IMR-90 (cell line): Measurements from ENCODE around the gene ANOS1. TPM values are rescaled to one million over a fixed set of nuclear protein-coding genes. Genes with fewer than 3 reads are reported as not detected.

Experiments used
- ATAC-seq: fragments of 200-7000 bp; cut with Tn5 transposase; 2 replicates; pipeline ENCODE4 v1.9.1; 2020; ENCODE audit warnings: low read depth, mild to moderate bottlenecking, moderate library complexity
- BruUV-seq: library from RNA; stranded (reverse); fragments of 400-500 nt; replicated peaks from 2 replicates; lab custom pipeline; 2021; lab: Mats Ljungman, UMichigan
- CTCF ChIA-PET: fragments of 300-600 bp; formaldehyde crosslinking; extraction: SDS; loops from one replicate; lab custom pipeline; 2021; ENCODE audit warnings: antibody characterized with exemption; lab: Yijun Ruan, JAX
- POLR2A ChIA-PET: fragments of 300-600 bp; sonication (Branson Sonifier 250); formaldehyde crosslinking; loops from one replicate; lab custom pipeline; 2022; ENCODE audit warnings: antibody characterized with exemption; ENCODE audit not compliant: unreplicated experiment; lab: Charles Lee
- DNase-seq: peaks from one replicate; pipeline ENCODE4 v3.0.0; 2013
- H2AFZ ChIP-seq: replicated peaks from 2 replicates; pipeline ENCODE3; 2013; ENCODE audit warnings: low read length, mild to moderate bottlenecking; ENCODE audit not compliant: poor library complexity
- H2AK5ac ChIP-seq: 2 replicates; pipeline ENCODE4 v1.6.1; 2013; ENCODE audit warnings: low read depth, low read length, inconsistent platforms
- H2AK9ac ChIP-seq: replicated peaks from 2 replicates; pipeline ENCODE3; 2013; ENCODE audit warnings: mild to moderate bottlenecking, low read depth, low read length, moderate library complexity; ENCODE audit not compliant: poor library complexity
- H2BK120ac ChIP-seq: 2 replicates; pipeline ENCODE4 v1.6.1; 2013; ENCODE audit warnings: low read depth, low read length, inconsistent platforms
- H2BK15ac ChIP-seq: 3 replicates; pipeline ENCODE4 v1.6.1; 2013; ENCODE audit warnings: low read depth, low read length, inconsistent platforms
- H2BK20ac ChIP-seq: 2 replicates; pipeline ENCODE4 v1.6.1; 2013; ENCODE audit warnings: low read depth, mild to moderate bottlenecking, inconsistent platforms, low read length, moderate library complexity
- H2BK5ac ChIP-seq: 2 replicates; pipeline ENCODE4 v1.6.1; 2013; ENCODE audit warnings: mild to moderate bottlenecking, low read depth, low read length, inconsistent platforms; ENCODE audit not compliant: poor library complexity, severe bottlenecking
- H3K14ac ChIP-seq: replicated peaks from 2 replicates; pipeline ENCODE4 v1.6.1; 2013; ENCODE audit warnings: low read depth, low read length, inconsistent platforms
- H3K18ac ChIP-seq: 2 replicates; pipeline ENCODE4 v1.6.1; 2013; ENCODE audit warnings: low read depth, low read length, control low read depth
- H3K23ac ChIP-seq: 2 replicates; pipeline ENCODE4 v1.6.1; 2013; ENCODE audit warnings: low read depth, low read length, inconsistent platforms
- H3K27ac ChIP-seq: 2 replicates; pipeline ENCODE4 v1.5.1; 2013; ENCODE audit warnings: mild to moderate bottlenecking, control low read depth, low read length; ENCODE audit not compliant: insufficient read depth
- H3K27me3 ChIP-seq: 2 replicates; pipeline ENCODE4 v1.6.1; 2013; ENCODE audit warnings: low read length; ENCODE audit not compliant: control insufficient read depth, insufficient read depth
- H3K36me3 ChIP-seq: 2 replicates; pipeline ENCODE4 v1.6.1; 2013; ENCODE audit warnings: low read length, mixed read lengths; ENCODE audit not compliant: control insufficient read depth, insufficient read depth
- H3K4ac ChIP-seq: 2 replicates; pipeline ENCODE4 v1.6.1; 2013; ENCODE audit warnings: low read depth, low read length, inconsistent platforms
- H3K4me1 ChIP-seq: 2 replicates; pipeline ENCODE4 v1.6.1; 2013; ENCODE audit warnings: low read length, mixed read lengths; ENCODE audit not compliant: control insufficient read depth, insufficient read depth
- H3K4me2 ChIP-seq: 2 replicates; pipeline ENCODE4 v1.6.1; 2013; ENCODE audit warnings: low read depth, mild to moderate bottlenecking, control low read depth, low read length, moderate library complexity
- H3K4me3 ChIP-seq: 2 replicates; pipeline ENCODE4 v1.5.1; 2013; ENCODE audit warnings: low read depth, mild to moderate bottlenecking, control low read depth, low read length, moderate library complexity; ENCODE audit not compliant: insufficient read depth
- H3K56ac ChIP-seq: 2 replicates; pipeline ENCODE4 v1.6.1; 2013; ENCODE audit warnings: low read length, inconsistent platforms; ENCODE audit not compliant: insufficient read depth; ENCODE audit errors: extremely low read depth
- H3K79me1 ChIP-seq, 2 experiments: 2 replicates each; pipeline ENCODE4 v1.6.1; 2013; ENCODE audit warnings: low read length in 2 of 2, inconsistent platforms in 1 of 2, low read depth in 1 of 2
- H3K9ac ChIP-seq: 2 replicates; pipeline ENCODE4 v1.6.1; 2013; ENCODE audit warnings: low read depth, low read length, control low read depth
- H3K9me1 ChIP-seq: 2 replicates; pipeline ENCODE4 v1.6.1; 2013; ENCODE audit warnings: low read length, inconsistent platforms; ENCODE audit not compliant: insufficient read depth
- H3K9me3 ChIP-seq: 2 replicates; pipeline ENCODE4 v1.6.1; 2013; ENCODE audit warnings: low read length; ENCODE audit not compliant: control insufficient read depth, insufficient read depth
- H4K20me1 ChIP-seq: 2 replicates; pipeline ENCODE4 v1.6.1; 2013; ENCODE audit warnings: low read length, inconsistent platforms; ENCODE audit not compliant: insufficient read depth
- H4K5ac ChIP-seq: 2 replicates; pipeline ENCODE4 v1.6.1; 2013; ENCODE audit warnings: mild to moderate bottlenecking, low read depth, low read length, control low read depth
- H4K8ac ChIP-seq, 2 experiments: 2 replicates each; pipeline ENCODE4 v1.6.1; 2013; ENCODE audit warnings: low read depth in 2 of 2, low read length in 2 of 2, control low read depth in 1 of 2, inconsistent platforms in 1 of 2
- H4K91ac ChIP-seq: 2 replicates; pipeline ENCODE4 v1.6.1; 2013; ENCODE audit warnings: low read depth, low read length, inconsistent platforms; ENCODE audit not compliant: insufficient read depth
- CTCF ChIP-seq: conservative IDR thresholded peaks from 2 replicates; pipeline ENCODE4 v1.5.1; 2012; ENCODE audit warnings: mild to moderate bottlenecking, low read depth, low read length, improper control_type of control experiment
- MAFK ChIP-seq: IDR thresholded peaks from 2 replicates; pipeline ENCODE4 v1.6.1; 2012; ENCODE audit warnings: low read depth, low read length, improper control_type of control experiment
- POLR2A ChIP-seq: IDR thresholded peaks from 2 replicates; pipeline ENCODE4 v1.6.1; 2012; ENCODE audit warnings: mild to moderate bottlenecking, low read depth, low read length
- dilution Hi-C: fragments of 300-500 bp; cut with HindIII; formaldehyde crosslinking; loops from one replicate; pipeline ENCODE4 v1.14.3; 2018; ENCODE audit warnings: low sequenced_read_pairs; ENCODE audit not compliant: unreplicated experiment
- in situ Hi-C: fragments of 300-500 bp; cut with MboI; formaldehyde crosslinking; loops from 3 replicates; pipeline ENCODE4 v1.14.3; 2019; ENCODE audit warnings: low sequenced_read_pairs, inconsistent platforms, mixed read lengths
- intact Hi-C: fragments of 100-400 bp; cut with micrococcal nuclease; formaldehyde crosslinking; loops from 2 replicates; pipeline ENCODE4 v1.10.0; 2022
- polyA plus RNA-seq, 3 experiments: library from polyadenylated mRNA; depleted of rRNA; stranded (reverse); fragments of >200 nt; gene quantifications; 2 replicates each; pipeline ENCODE4 v1.2.3, GENCODE V29; 2012; ENCODE audit warnings: low replicate concordance in 1 of 3
- total RNA-seq: library from RNA; depleted of rRNA; stranded (reverse); fragments of >200 nt; gene quantifications from 2 replicates; pipeline ENCODE4 v1.2.3, GENCODE V29; 2012

ANOS1 gene
- total and polyA plus RNA-seq, 2 of the 4 experiments (the other 2 are of a cell fraction), result under 0.01 to 0.17 TPM

- no peaks in the 10 kb centered on the region for H3K36me3 ChIP-seq
- H3K79me1 ChIP-seq, result no peaks in the 10 kb centered on the region
- intact Hi-C loops (loop anchor here (1.0 to 10.0 kb wide), 2 partner anchors 66 to 955 kb away; no protein-coding TSS in a partner anchor), dilution Hi-C loops (no loop called here), in situ Hi-C loops (loop anchor here (10.0 kb wide), 1 partner anchor 65 kb away; no protein-coding TSS in a partner anchor)
- no TSS peak for BruUV-seq
- no peak overlapping the region for H3K18ac ChIP-seq
- no peak overlapping the region for H2BK15ac ChIP-seq
- no peaks in the 10 kb centered on the region for H3K4me1 ChIP-seq
- POLR2A ChIA-PET, result no interaction called here
- H3K9me1 ChIP-seq, result no peaks in the 10 kb centered on the region
- DNase-seq (no peak), ATAC-seq (no peak)
- TF ChIP-seq CTCF (no peak), POLR2A (no peak), MAFK (no peak)
- no peak overlapping the region for H3K4ac ChIP-seq
- no peak overlapping the region for H3K4me2 ChIP-seq
- no peak overlapping the region for H2BK120ac ChIP-seq
- H3K9me3 ChIP-seq, result no peaks in the 10 kb centered on the region
- H3K27me3 ChIP-seq, result no peaks in the 10 kb centered on the region
- H3K56ac ChIP-seq, result no peak overlapping the region
- no peak overlapping the region for H2BK5ac ChIP-seq
- CTCF ChIA-PET, result no interaction called here
- no peak overlapping the region for H3K4me3 ChIP-seq
- no peak overlapping the region for H2AK5ac ChIP-seq
- H2BK20ac ChIP-seq, result no peak overlapping the region
- no peak overlapping the region for H3K23ac ChIP-seq
- no peak overlapping the region for H3K9ac ChIP-seq
- H3K14ac ChIP-seq, result no peak overlapping the region
- no peaks in the 10 kb centered on the region for H4K20me1 ChIP-seq
- no peak overlapping the region for H3K27ac ChIP-seq
- H2AK9ac ChIP-seq, result no peak overlapping the region
- H2AFZ ChIP-seq, result no peak overlapping the region
- H4K91ac ChIP-seq, result no peak overlapping the region
- H4K5ac ChIP-seq, result no peak overlapping the region
- H4K8ac ChIP-seq, result no peak overlapping the region
These were observed 17.8 kb upstream of the ANOS1 start for GRCh38 chrX:8749697-8750096.
